ENCODE measurements around the gene SNF8. TPM values are rescaled to one million over a fixed set of nuclear protein-coding genes. Genes with fewer than 3 reads are reported as not detected.
A peak's percentile ranks its signal among the peaks of the same experiment; 100 is the strongest.

SNF8 gene
- total and polyA plus RNA-seq, 9 of the 15 experiments (the other 6 are each of a cell fraction or from before 2014, with no cell fraction given): 6.9 to 149 (median 117) TPM

- H3K4me1 ChIP-seq (replicated peaks in 1 of 2; ENCODE audit: control insufficient read depth in 2 of 2, insufficient read depth in 2 of 2, low read length in 2 of 2): peaks cover 8 to 12% of the 10 kb centered on the region in 2 experiments; a peak in 4 of 5 replicates
- no peaks in the 10 kb centered on the region for H3K9me1 ChIP-seq (ENCODE audit: control insufficient read depth, insufficient read depth, low read length)
- FAIRE-seq (no peak), DNase-seq (ENCODE audit: extremely low read depth in 1 of 4, low spot score in 3 of 4) (no peak), ATAC-seq (no peak)
- peaks cover 6% of the 10 kb centered on the region; the same call in 1 of the 2 replicates for H4K20me1 ChIP-seq (replicated peaks; ENCODE audit: control insufficient read depth, insufficient read depth, low read length)
- no TSS peak for BruUV-seq (replicated peaks)
- H3K27ac ChIP-seq (ENCODE audit: extremely low read depth, low read depth, low read length): no peak overlapping the region
- peaks cover 16% of the 10 kb centered on the region for H3K36me3 ChIP-seq (ENCODE audit: control insufficient read depth, insufficient read depth, low read length)
- intact Hi-C loops (cut with micrococcal nuclease): loop anchor here (5.0 kb wide), 1 partner anchor 91 kb away; the partner anchor contains the start of gene IGF2BP1
- CTCF ChIA-PET (ENCODE audit: low intra/inter-chr PET ratio): interaction anchor here (0.5 to 0.7 kb wide), 2 partner anchors 10 to 20 kb away, joined by 3 read pairs; no protein-coding TSS in a partner anchor
- POLR2A ChIA-PET: interaction anchor here (8.2 kb wide), 1 partner anchor 12 kb away, joined by 52 read pairs; the partner anchor contains the start of gene ATP5MC1
- no peak overlapping the region for H3K4me3 ChIP-seq
- H3K9ac ChIP-seq (ENCODE audit: insufficient read depth in 1 of 2, low read depth in 2 of 2, low read length in 2 of 2): peak overlapping the region in 1 of 2 experiments; percentile 59; a peak in 1 of 4 replicates
- 76% methylated on average over 9 of the region's 9 CpGs for WGBS (ENCODE audit: insufficient coverage, low coverage, missing lambda C conversion rate)
- in situ Hi-C loops (cut with MboI): no loop called here
- no peaks in the 10 kb centered on the region for H3K27me3 ChIP-seq (ENCODE audit: control insufficient read depth in 2 of 2, insufficient read depth in 2 of 2, low read length in 2 of 2)
- H3K79me2 ChIP-seq (ENCODE audit: control insufficient read depth, insufficient read depth, low read length): peaks cover 33% of the 10 kb centered on the region
- no peak overlapping the region for H2AFZ ChIP-seq (ENCODE audit: low read depth, low read length)
- no peak overlapping the region for H3K4me2 ChIP-seq (ENCODE audit: insufficient read depth, low read length)
- TF ChIP-seq ESRRB (CRISPR knock-in tag; IDR thresholded peaks at IDR 0.05; ENCODE audit: borderline replicate concordance) (no peak), PHB (CRISPR knock-in tag; IDR thresholded peaks at IDR 0.05) (no peak), GTF2A2 (tag; IDR thresholded peaks at IDR 0.05) (no peak), BRD4 (IDR thresholded peaks at IDR 0.05) (no peak), SIN3B (IDR thresholded peaks at IDR 0.05; ENCODE audit: low read depth) (no peak), MYC (IDR thresholded peaks at IDR 0.05; ENCODE audit: low read depth, low read length) (no peak), MYC (CRISPR knock-in tag; IDR thresholded peaks at IDR 0.05; ENCODE audit: borderline replicate concordance, low read depth) (no peak), SREBF2 (CRISPR knock-in tag; IDR thresholded peaks at IDR 0.05) (no peak), CLOCK (CRISPR knock-in tag; IDR thresholded peaks at IDR 0.05; ENCODE audit: borderline replicate concordance) (no peak), LCOR (CRISPR knock-in tag; IDR thresholded peaks at IDR 0.05) (no peak), ZNF764 (CRISPR knock-in tag; IDR thresholded peaks at IDR 0.05; ENCODE audit: low read depth) (no peak), ZC3H11A (IDR thresholded peaks at IDR 0.05; ENCODE audit: low read depth, low read length) (no peak), MTA2 (IDR thresholded peaks at IDR 0.05; ENCODE audit: low read depth) (no peak), GTF3C2 (IDR thresholded peaks at IDR 0.05; ENCODE audit: borderline replicate concordance, extremely low read depth, insufficient read length) (no peak), STAT5A (IDR thresholded peaks at IDR 0.05; ENCODE audit: borderline replicate concordance, low read length) (no peak), ZNF395 (CRISPR knock-in tag; IDR thresholded peaks at IDR 0.05) (no peak)
- no peaks in the 10 kb centered on the region for H3K9me3 ChIP-seq (replicated peaks; ENCODE audit: control insufficient read depth, insufficient read depth, low read depth, low read length)
Measured at GRCh38 chr17:48905987-48906515, 38.6 kb downstream of the SNF8 start.
